ENCODE data around the gene PDK2.

PDK2 gene

DNA sequence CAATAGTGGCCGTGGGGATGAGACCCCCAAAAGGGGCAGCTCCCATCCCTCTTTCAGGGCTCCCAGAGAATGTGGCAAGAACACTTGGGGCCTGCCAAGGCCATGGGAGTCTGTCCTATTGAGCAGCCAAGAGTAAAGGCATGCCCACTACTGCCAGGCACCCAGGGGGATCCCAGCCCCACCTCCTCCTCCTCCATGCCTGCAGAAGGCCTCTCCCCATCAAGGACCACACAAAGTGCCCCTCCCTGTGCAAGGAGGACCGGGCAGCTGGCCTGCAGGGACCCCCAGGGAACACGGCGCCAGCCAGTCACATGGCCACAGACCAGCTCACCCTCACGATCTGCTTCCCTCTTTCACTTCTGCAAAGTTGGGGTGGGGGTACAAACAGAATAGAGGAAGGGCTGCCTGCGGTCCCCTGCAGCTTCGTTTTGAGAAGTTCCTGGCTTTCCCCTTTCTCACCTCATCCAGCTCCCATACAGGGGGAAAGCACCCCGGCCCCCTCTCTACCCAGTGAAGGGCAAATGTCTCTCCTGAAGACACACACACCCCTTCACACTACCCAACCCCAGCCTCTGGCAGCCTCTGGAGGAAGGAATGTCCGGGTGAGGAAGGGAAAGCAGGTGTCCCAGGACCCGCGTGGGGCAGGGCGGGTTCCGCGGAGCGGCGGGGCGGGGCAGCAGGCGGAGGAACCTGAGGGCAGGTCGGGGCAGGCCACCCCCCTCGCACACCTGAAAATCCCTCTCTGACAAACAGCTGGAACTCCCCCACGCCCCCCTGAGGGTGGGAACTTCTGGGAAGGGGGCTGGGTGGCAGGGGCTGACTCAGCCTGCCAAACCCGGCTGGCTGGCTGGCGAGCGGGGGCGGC lies 53.3 kb downstream of the PDK2 start:
- TF ChIP-seq, protein P1, sequence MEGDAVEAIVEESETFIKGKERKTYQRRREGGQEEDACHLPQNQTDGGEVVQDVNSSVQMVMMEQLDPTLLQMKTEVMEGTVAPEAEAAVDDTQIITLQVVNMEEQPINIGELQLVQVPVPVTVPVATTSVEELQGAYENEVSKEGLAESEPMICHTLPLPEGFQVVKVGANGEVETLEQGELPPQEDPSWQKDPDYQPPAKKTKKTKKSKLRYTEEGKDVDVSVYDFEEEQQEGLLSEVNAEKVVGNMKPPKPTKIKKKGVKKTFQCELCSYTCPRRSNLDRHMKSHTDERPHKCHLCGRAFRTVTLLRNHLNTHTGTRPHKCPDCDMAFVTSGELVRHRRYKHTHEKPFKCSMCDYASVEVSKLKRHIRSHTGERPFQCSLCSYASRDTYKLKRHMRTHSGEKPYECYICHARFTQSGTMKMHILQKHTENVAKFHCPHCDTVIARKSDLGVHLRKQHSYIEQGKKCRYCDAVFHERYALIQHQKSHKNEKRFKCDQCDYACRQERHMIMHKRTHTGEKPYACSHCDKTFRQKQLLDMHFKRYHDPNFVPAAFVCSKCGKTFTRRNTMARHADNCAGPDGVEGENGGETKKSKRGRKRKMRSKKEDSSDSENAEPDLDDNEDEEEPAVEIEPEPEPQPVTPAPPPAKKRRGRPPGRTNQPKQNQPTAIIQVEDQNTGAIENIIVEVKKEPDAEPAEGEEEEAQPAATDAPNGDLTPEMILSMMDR (conservative IDR thresholded peaks at IDR 0.05; ENCODE audit: low read depth, low read length) = no peak
- peak overlapping the region; percentile 75 for H3K4me2 ChIP-seq

DNA sequence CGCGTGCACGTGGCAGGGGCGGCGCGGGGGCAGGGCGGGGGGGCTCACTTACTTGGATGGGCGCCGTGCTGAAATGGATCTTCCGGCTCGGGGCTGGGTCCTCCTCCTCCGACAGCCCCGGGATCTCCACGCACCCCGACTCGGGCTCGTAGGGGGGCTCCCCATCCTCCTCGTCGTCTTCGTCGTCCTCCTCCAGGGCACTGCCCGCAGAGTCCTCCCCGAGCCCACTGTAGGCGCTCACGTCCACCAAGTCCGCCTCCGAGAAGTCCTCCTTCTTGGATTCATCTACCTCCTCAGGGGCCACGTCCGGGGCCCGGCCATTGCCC lies 53.9 kb downstream of the PDK2 start:
- Histone ChIP-seq H3K27me3 (ENCODE audit: insufficient read depth, low read depth) (no peaks in the 10 kb centered on the region), H3K4me2 (peak overlapping the region; percentile 75), H3K4me3 (IDR thresholded peaks at IDR 0.05; ENCODE audit: insufficient read depth, low read depth, low read length) (no peak overlapping the region), H4K20me1 (ENCODE audit: insufficient read depth) (no peaks in the 10 kb centered on the region), H3K27ac (peak overlapping the region; percentile 52), H2AFZ (ENCODE audit: low read depth) (peak overlapping the region; percentile 33; the same call in 1 of the 2 replicates), H3K36me3 (ENCODE audit: insufficient read depth) (no peaks in the 10 kb centered on the region), H3K4me1 (ENCODE audit: low read depth, poor library complexity, severe bottlenecking) (peaks cover 41% of the 10 kb centered on the region), H3K9ac (peak overlapping the region; percentile 79), H3K79me2 (ENCODE audit: insufficient read depth, low read depth) (peaks cover 47% of the 10 kb centered on the region)
- TF ChIP-seq, protein P1 (conservative IDR thresholded peaks at IDR 0.05; ENCODE audit: low read depth, low read length) = no peak

More for the DNA sequence above, 53.3 kb downstream of the PDK2 start:
- no peaks in the 10 kb centered on the region for H3K27me3 ChIP-seq (ENCODE audit: insufficient read depth, low read depth)
- no peaks in the 10 kb centered on the region for H3K36me3 ChIP-seq (ENCODE audit: insufficient read depth)
- peak overlapping the region; percentile 79; the same call in 1 of the 2 replicates for H3K9ac ChIP-seq
- no peak overlapping the region for H3K4me3 ChIP-seq (IDR thresholded peaks at IDR 0.05; ENCODE audit: insufficient read depth, low read depth, low read length)
- H3K27ac ChIP-seq = peak overlapping the region; percentile 52
- no peaks in the 10 kb centered on the region for H4K20me1 ChIP-seq (ENCODE audit: insufficient read depth)
- H2AFZ ChIP-seq (ENCODE audit: low read depth) = peak overlapping the region; percentile 33; the same call in 1 of the 2 replicates
- peaks cover 47% of the 10 kb centered on the region for H3K79me2 ChIP-seq (ENCODE audit: insufficient read depth, low read depth)
- peaks cover 35% of the 10 kb centered on the region for H3K4me1 ChIP-seq (ENCODE audit: low read depth, poor library complexity, severe bottlenecking)

DNA sequence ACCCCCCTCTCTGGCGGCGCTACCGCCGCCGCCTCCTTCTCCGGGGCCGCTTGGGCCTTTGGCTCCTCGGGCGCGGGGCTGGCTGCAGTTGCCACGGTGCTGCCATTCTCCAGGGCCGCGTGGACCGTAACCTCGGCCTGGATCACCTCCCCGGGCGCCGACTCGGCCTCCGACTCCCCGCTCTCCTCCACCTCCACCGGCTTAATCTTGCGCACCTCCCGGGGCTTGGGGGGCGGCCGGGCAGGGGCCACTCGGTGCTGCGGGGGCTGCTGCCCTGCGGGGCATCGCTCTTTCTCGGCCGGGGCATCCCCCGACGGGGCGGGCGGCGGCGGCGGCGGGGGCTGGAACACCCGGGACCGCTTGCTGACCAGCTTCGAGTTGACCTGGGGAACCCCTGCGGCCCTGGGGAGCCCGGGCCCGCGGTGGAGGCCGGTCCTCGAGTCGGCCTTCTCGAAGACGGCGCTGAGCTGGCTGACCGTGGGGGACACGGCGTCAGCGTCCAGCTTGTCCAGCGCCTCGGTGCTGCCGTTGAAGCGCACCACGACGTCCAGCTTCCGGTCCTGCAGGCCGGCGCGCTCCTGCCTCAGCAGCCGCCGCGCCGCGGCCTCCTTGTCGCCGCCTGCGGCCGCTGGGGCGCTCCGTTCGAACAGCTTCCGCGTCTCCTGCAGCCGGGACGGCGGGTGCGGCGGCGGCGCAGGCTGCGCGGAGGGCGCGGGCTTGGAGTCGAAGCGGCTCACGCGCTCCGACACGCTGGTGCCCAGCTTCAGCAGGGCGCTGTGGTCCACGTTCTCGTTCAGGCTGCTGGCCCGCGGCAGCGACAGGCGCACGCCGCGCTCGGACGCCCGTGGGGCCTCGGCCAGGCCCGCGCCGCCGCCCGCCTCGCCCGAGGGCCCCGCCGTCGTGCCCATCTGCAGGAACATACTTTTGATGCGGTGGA lies 54.5 kb downstream of the PDK2 start:
- H3K4me3 ChIP-seq (IDR thresholded peaks at IDR 0.05; ENCODE audit: insufficient read depth, low read depth, low read length) = no peak overlapping the region
- peaks cover 47% of the 10 kb centered on the region for H3K4me1 ChIP-seq (ENCODE audit: low read depth, poor library complexity, severe bottlenecking)
- peak overlapping the region; percentile 33; the same call in 1 of the 2 replicates for H2AFZ ChIP-seq (ENCODE audit: low read depth)
- H3K27ac ChIP-seq = peak overlapping the region; percentile 53
- H3K9ac ChIP-seq = peak overlapping the region; percentile 79
- peak overlapping the region; percentile 79 for H3K4me2 ChIP-seq
- no peaks in the 10 kb centered on the region for H3K36me3 ChIP-seq (ENCODE audit: insufficient read depth)
- peaks cover 47% of the 10 kb centered on the region for H3K79me2 ChIP-seq (ENCODE audit: insufficient read depth, low read depth)
- H3K27me3 ChIP-seq (ENCODE audit: insufficient read depth, low read depth) = no peaks in the 10 kb centered on the region
- H4K20me1 ChIP-seq (ENCODE audit: insufficient read depth) = no peaks in the 10 kb centered on the region
- TF ChIP-seq, protein P1 (conservative IDR thresholded peaks at IDR 0.05; ENCODE audit: low read depth, low read length) = no peak

DNA sequence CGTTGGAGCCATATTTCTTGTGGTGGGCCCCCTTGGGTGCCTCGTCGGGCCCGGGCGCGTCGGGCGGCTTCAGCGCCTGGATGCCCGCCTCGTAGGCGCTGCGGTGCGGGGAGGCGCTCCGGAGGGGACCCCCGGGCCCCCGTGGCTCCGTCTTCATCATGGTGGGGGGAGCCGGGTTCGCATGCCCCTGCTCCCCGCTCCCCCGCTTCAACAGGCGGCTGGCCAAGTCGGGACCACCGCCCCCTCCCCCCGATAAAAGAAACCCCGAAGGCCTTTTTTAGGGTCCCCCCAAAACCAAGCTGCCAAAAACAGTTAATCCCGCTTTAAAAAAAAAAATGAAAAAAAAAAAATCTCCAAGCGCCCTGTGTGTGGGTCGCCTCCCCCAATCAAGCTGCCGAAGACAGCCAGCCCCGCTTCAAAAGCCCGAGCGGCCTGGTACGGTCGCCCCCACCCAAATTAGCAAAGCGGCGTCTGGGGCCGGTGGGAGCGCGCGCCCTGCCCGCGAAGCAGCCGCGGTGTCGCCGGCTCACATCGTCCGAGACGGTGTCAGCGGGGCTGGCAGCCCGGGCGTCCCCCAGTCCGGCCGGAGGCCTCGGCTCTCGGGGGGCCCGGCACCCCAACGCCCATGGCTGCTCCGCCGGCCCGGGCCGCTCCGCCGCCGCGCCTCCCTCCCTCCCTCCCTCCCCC lies 55.3 kb downstream of the PDK2 start, which contains the start of gene PPP1R9B:
TSS of gene PPP1R9B (minus strand) at position 324 of the 687 bp plus-strand sequence. CDS start at position 160, 164 bp downstream.
- peaks cover 55% of the 10 kb centered on the region for H3K4me1 ChIP-seq (ENCODE audit: low read depth, poor library complexity, severe bottlenecking)
- no peak within 1 kb of the TSS for H3K4me3 ChIP-seq (IDR thresholded peaks at IDR 0.05; ENCODE audit: insufficient read depth, low read depth, low read length)
- H3K27ac ChIP-seq = peak within 1 kb of the TSS; percentile 62
- peaks cover 47% of the 10 kb centered on the region for H3K79me2 ChIP-seq (ENCODE audit: insufficient read depth, low read depth)
- H4K20me1 ChIP-seq (ENCODE audit: insufficient read depth) = no peaks in the 10 kb centered on the region
- peak within 1 kb of the TSS; percentile 79 for H3K9ac ChIP-seq
- H3K27me3 ChIP-seq (ENCODE audit: insufficient read depth, low read depth) = no peaks in the 10 kb centered on the region
- peak within 1 kb of the TSS; percentile 100 for H3K4me2 ChIP-seq
- H2AFZ ChIP-seq (ENCODE audit: low read depth) = peak within 1 kb of the TSS; percentile 77
- TF ChIP-seq, protein P1 (conservative IDR thresholded peaks at IDR 0.05; ENCODE audit: low read depth, low read length) = no peak
- H3K36me3 ChIP-seq (ENCODE audit: insufficient read depth) = no peaks in the 10 kb centered on the region
